BE2C (cell line): Measurements from ENCODE around the gene TAF5L. TPM values are rescaled to one million over a fixed set of nuclear protein-coding genes. Genes with fewer than 3 reads are reported as not detected.

Experiments used
- DNase-seq: peaks from one replicate; pipeline ENCODE4 v3.0.0-alpha.2; 2020
- H3K27me3 ChIP-seq: fragments of 250-450 bp; sonication (Bioruptor Pico); 2 replicates; pipeline ENCODE4 v1.5.1; 2020; ENCODE audit warnings: mild to moderate bottlenecking
- H3K36me3 ChIP-seq: fragments of 250-450 bp; sonication (Bioruptor Pico); 2 replicates; pipeline ENCODE4 v1.5.1; 2020; ENCODE audit warnings: mild to moderate bottlenecking
- H3K4me1 ChIP-seq: fragments of 250-450 bp; sonication (Bioruptor Pico); 2 replicates; pipeline ENCODE4 v1.5.1; 2020
- H3K4me3 ChIP-seq: 2 replicates; pipeline ENCODE4 v1.5.1; 2011; ENCODE audit warnings: low read depth, low read length
- H3K9me3 ChIP-seq: fragments of 250-450 bp; sonication (Bioruptor Pico); 2 replicates; pipeline ENCODE4 v1.5.1; 2020
- polyA plus RNA-seq: library from polyadenylated mRNA; unstranded; fragments of >200 nt; gene quantifications from one replicate; pipeline ENCODE4 v1.2.1, GENCODE V29; 2012; ENCODE audit warnings: low read depth, missing spikeins; ENCODE audit not compliant: insufficient read length, insufficient read depth
- TF ChIP-seq, protein P1 (sequence below): IDR thresholded peaks from 2 replicates; pipeline ENCODE4 v1.5.1; 2012; ENCODE audit warnings: mild to moderate bottlenecking, low read depth, low read length

TAF5L gene
- polyA plus RNA-seq: 53.5 TPM

DNA sequence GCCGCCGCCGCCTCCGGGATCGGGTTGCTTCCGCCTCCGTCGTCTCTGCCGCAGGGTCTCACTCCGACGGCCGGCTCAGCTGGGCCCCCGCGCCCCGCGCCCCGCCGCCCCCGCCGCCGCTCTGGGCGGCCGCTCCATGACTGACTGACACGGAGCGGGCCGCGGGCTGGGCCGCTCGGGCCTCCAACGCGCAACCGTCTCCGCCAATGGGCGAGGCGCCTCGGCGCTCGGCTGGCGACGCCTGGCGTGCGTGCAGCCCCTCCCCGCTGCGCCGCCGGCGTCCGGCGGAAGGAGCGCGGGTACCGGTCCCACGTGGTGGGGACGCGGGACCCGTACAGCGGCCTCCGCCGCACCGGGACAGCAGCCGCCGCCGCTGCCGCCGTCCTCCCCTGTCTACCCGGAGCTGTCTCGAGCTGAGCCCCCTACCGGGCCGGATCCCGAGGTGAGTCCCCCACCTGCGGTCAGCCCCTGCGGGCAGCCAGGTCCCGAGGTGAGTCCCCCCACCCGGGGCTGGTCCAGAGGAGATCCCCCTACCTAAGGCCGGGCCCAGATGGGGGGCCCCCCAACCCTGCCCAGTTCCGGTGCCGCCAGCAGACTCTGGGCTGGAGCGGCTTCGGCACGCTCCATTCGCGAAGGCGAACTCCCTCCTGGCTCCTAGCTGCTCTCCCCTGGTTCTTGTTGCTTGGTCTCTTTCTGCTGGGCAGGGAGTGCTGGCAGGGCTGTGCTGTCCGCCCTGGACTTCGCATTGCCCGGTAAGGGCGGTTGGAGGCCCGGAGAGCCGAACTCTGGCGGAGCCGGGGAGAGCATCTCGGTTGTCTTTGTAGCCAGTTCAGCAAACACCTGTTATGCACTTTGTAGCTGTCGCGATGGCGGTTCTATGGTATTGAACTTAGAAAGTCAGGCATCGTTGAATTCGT, at the start of gene TAF5L, which contains the start of gene URB2:
Gene TAF5L, minus strand, starts transcription at position 208 of the 917 bp plus-strand sequence. CDS start 11,640 bp downstream, outside the sequence.
Gene URB2, plus strand, starts transcription at position 333 of the 917 bp plus-strand sequence. CDS start 1,387 bp downstream, outside the sequence.
- peak within 1 kb of the TSS; percentile 99 for H3K4me3 ChIP-seq
- peak; percentile 94 for DNase-seq
- H3K36me3 ChIP-seq: peaks cover 19% of the 10 kb centered on the region
- H3K4me1 ChIP-seq: no peaks in the 10 kb centered on the region; the same call in none of the 2 replicates
- TF ChIP-seq, protein P1, sequence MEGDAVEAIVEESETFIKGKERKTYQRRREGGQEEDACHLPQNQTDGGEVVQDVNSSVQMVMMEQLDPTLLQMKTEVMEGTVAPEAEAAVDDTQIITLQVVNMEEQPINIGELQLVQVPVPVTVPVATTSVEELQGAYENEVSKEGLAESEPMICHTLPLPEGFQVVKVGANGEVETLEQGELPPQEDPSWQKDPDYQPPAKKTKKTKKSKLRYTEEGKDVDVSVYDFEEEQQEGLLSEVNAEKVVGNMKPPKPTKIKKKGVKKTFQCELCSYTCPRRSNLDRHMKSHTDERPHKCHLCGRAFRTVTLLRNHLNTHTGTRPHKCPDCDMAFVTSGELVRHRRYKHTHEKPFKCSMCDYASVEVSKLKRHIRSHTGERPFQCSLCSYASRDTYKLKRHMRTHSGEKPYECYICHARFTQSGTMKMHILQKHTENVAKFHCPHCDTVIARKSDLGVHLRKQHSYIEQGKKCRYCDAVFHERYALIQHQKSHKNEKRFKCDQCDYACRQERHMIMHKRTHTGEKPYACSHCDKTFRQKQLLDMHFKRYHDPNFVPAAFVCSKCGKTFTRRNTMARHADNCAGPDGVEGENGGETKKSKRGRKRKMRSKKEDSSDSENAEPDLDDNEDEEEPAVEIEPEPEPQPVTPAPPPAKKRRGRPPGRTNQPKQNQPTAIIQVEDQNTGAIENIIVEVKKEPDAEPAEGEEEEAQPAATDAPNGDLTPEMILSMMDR: no peak
- no peaks in the 10 kb centered on the region for H3K27me3 ChIP-seq
- no peaks in the 10 kb centered on the region for H3K9me3 ChIP-seq

DNA sequence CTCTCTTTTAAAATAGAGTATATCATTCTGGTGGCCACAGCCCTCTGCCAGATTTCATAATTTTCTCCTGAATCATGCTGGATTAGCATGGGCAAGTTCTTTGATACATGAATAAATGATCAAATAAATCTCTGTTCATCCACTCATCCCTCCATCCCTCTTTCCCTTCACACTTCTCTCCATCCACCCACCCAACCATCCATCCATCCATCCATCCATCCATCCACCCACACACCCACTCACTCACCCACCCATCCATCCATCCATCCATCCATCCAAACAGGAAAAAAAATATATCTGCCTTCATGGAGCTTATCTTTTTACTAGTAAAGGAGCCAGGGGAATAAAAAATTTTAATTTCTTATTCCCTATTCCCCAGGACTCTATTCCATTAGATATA, 49.5 kb upstream of the TAF5L start:
- no peaks in the 10 kb centered on the region for H3K36me3 ChIP-seq
- H3K27me3 ChIP-seq: no peaks in the 10 kb centered on the region
- DNase-seq: no peak
- H3K4me1 ChIP-seq: no peaks in the 10 kb centered on the region
- no peak overlapping the region for H3K4me3 ChIP-seq
- TF ChIP-seq, protein P1: no peak
- H3K9me3 ChIP-seq: no peaks in the 10 kb centered on the region

DNA sequence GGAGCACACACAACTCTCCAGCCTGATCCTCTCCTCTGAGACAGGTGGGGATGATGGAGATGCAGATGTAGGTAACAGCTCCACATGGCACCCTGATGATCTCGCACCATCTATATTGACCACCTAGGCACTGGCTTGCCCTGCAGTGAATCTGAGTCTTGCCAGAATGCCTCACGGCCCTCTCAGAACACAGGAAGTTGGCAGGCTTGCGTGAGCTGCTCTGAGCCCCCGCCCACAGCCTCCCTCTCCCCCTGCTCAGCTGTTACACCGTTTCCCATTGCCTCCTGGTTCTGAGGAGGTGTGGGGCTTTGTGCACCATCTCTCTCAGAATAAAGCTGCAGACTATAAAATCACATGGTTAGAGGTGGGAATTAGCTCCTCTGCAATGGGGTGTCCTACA, 48.1 kb upstream of the TAF5L start:
- H3K4me1 ChIP-seq: peaks cover 5% of the 10 kb centered on the region
- no peak overlapping the region for H3K4me3 ChIP-seq
- TF ChIP-seq, protein P1: no peak
- H3K27me3 ChIP-seq: no peaks in the 10 kb centered on the region
- DNase-seq: no peak
- no peaks in the 10 kb centered on the region for H3K36me3 ChIP-seq
- H3K9me3 ChIP-seq: no peaks in the 10 kb centered on the region

DNA sequence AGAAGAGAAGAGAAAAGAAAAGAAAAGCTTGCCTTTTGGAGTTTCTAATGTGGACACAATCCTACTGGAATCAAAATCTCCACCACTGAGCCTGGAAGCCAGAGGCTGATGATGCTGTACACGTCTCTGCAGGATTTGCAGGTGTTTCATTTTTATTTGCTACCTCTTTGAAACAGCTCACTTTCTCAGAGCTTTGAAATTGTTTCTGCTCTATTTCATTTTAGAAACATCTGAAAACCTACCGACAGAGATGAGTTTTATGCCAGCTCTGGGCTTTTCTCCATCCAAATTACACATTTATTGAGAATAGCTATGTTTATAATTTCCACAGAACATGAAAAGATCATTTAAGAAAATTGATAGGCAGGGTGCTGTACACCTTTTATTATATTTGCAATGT, 46.3 kb upstream of the TAF5L start:
- no peak for DNase-seq
- Histone ChIP-seq H3K4me1 (peaks cover 6% of the 10 kb centered on the region), H3K27me3 (no peaks in the 10 kb centered on the region), H3K9me3 (no peaks in the 10 kb centered on the region), H3K36me3 (peaks cover 8% of the 10 kb centered on the region), H3K4me3 (no peak overlapping the region)
- TF ChIP-seq, protein P1: no peak

DNA sequence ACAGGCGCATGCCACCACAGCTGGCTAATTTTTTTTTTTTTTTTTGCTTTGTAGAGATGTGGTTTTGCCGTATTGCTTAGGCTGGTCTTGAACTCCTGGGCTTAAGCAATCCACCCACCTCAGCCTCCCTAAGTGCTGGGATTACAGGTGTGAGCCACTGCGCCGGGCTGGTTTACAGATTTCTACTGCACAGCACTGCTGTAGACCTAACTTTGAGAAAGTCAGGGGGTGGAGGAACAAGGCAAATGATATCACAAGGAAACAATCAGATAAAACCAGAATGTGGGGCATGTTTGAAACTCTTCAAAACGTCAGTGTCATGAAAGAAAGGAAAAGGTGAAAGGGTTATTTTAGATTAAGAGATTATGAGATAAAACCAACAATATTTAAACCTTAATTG, 45.4 kb upstream of the TAF5L start:
- Histone ChIP-seq H3K4me1 (peaks cover 6% of the 10 kb centered on the region), H3K9me3 (no peaks in the 10 kb centered on the region), H3K4me3 (no peak overlapping the region), H3K36me3 (peaks cover 8% of the 10 kb centered on the region), H3K27me3 (no peaks in the 10 kb centered on the region)
- TF ChIP-seq, protein P1: no peak
- DNase-seq: no peak

DNA sequence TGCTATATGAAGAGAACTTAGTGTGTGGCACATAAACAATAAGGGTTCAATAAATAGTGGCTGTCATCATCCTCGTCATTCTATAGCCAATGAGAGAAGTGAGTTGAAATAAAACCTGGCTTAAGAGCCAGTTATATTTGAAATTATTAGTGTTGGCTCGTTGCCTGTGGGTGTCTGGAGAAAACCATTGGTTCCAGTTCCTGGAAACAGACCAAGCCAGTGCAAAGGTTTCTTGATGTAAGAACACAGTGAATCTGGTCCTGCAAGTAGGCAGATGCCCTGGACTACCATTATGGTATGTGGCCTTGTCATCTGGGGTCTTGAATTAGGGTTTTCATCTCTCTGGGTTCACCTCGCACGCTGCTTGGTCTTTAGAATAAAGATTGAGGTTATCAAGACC, 43.4 kb upstream of the TAF5L start:
- H3K4me1 ChIP-seq: peaks cover 9% of the 10 kb centered on the region
- peaks cover 8% of the 10 kb centered on the region for H3K36me3 ChIP-seq
- no peaks in the 10 kb centered on the region for H3K27me3 ChIP-seq
- no peak overlapping the region for H3K4me3 ChIP-seq
- no peaks in the 10 kb centered on the region for H3K9me3 ChIP-seq
- TF ChIP-seq, protein P1: no peak
- peak; percentile 39 for DNase-seq
